Measurements from ENCODE around the gene ANKRD13A. TPM values are rescaled to one million over a fixed set of nuclear protein-coding genes. Genes with fewer than 3 reads are reported as not detected.

Gene ANKRD13A
- total and polyA plus RNA-seq, 7 donors: 21.6 to 85.3 (median 72.4) TPM

DNA sequence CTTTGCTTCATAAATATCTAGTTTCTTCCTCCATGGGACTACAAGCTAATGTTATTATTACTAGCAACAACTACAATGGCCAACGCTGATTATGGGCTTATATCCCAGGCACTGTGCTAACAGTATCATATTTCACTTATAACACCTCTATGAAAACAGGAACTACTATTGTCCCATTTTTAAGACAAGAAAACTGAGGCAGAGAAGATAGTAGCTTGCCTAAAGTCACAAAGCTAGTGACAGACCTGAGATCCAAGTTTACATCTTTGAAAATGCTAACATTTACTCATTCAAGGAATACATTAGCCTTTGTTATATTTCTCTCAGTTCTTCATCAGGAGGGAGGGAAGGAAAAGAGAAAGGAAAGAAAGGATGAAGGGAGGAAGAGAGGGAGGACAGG lies 35.9 kb upstream of the ANKRD13A start:
- peak overlapping the region in 1 of 4 donors; percentile 7 for H3K27ac ChIP-seq
- intact Hi-C loops (cut with DNase I): no loop called here
- peaks cover 3 to 92% (median 42%) of the 10 kb centered on the region in 4 donors for H3K36me3 ChIP-seq
- H3K4me3 ChIP-seq: no peak overlapping the region
- TF ChIP-seq, protein P1, sequence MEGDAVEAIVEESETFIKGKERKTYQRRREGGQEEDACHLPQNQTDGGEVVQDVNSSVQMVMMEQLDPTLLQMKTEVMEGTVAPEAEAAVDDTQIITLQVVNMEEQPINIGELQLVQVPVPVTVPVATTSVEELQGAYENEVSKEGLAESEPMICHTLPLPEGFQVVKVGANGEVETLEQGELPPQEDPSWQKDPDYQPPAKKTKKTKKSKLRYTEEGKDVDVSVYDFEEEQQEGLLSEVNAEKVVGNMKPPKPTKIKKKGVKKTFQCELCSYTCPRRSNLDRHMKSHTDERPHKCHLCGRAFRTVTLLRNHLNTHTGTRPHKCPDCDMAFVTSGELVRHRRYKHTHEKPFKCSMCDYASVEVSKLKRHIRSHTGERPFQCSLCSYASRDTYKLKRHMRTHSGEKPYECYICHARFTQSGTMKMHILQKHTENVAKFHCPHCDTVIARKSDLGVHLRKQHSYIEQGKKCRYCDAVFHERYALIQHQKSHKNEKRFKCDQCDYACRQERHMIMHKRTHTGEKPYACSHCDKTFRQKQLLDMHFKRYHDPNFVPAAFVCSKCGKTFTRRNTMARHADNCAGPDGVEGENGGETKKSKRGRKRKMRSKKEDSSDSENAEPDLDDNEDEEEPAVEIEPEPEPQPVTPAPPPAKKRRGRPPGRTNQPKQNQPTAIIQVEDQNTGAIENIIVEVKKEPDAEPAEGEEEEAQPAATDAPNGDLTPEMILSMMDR (IDR thresholded peaks at IDR 0.05): no peak
- 67 to 93% methylated on average over 1 of the region's 1 CpG for WGBS, 2 donors
- no peak for DNase-seq
- H3K4me1 ChIP-seq: no peaks in the 10 kb centered on the region
- H3K27me3 ChIP-seq: no peaks in the 10 kb centered on the region
- no peaks in the 10 kb centered on the region for H3K9me3 ChIP-seq

GRCh38 chr12:109963743-109964429 lies 35.3 kb upstream of the ANKRD13A start:
- 29 to 65% methylated on average over 4 of the region's 4 CpGs for WGBS, 2 donors
- Histone ChIP-seq H3K27me3 (no peaks in the 10 kb centered on the region), H3K36me3 (peaks cover 3 to 92% (median 40%) of the 10 kb centered on the region in 4 donors), H3K9me3 (no peaks in the 10 kb centered on the region), H3K27ac (peak overlapping the region in 1 of 4 donors; percentile 7), H3K4me3 (no peak overlapping the region), H3K4me1 (no peaks in the 10 kb centered on the region)
- TF ChIP-seq POLR2AphosphoS5 (IDR thresholded peaks at IDR 0.05) (no peak), POLR2A (IDR thresholded peaks at IDR 0.05) (no peak), EP300 (IDR thresholded peaks at IDR 0.05) (no peak)
- TF ChIP-seq, protein P1 (IDR thresholded peaks at IDR 0.05): no peak
- intact Hi-C loops (cut with DNase I): no loop called here
- no peak for DNase-seq

DNA sequence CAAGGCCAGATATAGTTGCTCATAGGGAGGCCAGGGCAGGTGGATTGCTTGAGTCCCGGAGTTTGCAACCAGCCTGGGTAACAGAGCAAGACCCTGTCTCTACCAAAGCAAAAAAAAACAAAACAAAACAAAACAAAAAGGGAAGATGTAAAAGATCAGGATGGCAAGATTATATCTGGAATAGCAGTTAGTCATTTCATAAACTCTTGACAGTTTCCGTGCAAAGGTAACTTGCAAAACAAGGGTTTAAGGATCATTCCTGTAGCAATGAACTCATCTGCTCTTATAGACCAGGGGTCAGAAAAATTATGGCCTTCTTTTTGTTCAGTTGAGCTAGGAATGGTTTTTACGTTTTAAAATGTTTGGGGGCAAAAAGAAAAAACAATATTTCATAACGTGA lies 32.7 kb upstream of the ANKRD13A start:
- Histone ChIP-seq H3K4me1 (no peaks in the 10 kb centered on the region), H3K36me3 (peaks cover 6 to 92% (median 36%) of the 10 kb centered on the region in 4 donors), H3K27me3 (no peaks in the 10 kb centered on the region), H3K4me3 (no peak overlapping the region), H3K9me3 (no peaks in the 10 kb centered on the region), H3K27ac (no peak overlapping the region)
- TF ChIP-seq POLR2AphosphoS5 (IDR thresholded peaks at IDR 0.05) (no peak), POLR2A (IDR thresholded peaks at IDR 0.05) (no peak)
- 91 to 92% methylated on average over 4 of the region's 4 CpGs for WGBS, 2 donors
- intact Hi-C loops (cut with DNase I): no loop called here
- no peak for DNase-seq

DNA sequence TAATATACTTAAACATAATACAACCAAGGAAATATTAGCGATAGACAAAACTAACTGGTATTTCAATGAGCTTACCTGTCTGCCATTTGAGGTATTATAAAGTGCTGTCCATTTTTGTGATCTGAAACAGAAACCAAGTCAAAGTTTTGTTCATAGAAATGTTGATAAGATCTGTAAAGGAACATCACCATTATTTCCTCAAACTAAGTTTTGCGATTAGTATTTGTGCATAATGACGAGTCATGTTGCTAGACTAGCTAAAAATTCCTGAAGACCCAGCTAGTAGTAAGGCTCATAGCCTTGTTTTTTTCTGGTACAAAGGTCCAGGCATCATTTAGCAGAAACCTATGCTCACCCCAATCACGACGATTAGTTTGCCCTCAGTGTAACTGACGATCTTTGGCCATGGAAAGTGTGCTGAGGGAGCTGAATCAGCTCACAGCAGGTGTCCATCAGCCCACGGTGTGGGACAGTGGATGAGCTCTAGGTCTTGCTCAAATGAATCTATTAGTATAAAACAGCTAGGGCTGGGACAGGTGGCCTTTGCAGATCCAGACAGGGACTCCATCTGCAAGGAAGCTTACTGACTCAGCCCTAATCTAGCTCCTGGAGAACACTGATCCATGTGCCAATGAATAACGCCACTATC lies 31.7 kb upstream of the ANKRD13A start:
- H3K9me3 ChIP-seq: no peaks in the 10 kb centered on the region
- peaks cover 16 to 92% (median 35%) of the 10 kb centered on the region in 4 donors for H3K36me3 ChIP-seq
- TF ChIP-seq POLR2A (IDR thresholded peaks at IDR 0.05) (no peak), EP300 (IDR thresholded peaks at IDR 0.05) (no peak), POLR2AphosphoS5 (IDR thresholded peaks at IDR 0.05) (no peak)
- TF ChIP-seq, protein P1 (IDR thresholded peaks at IDR 0.05): no peak
- DNase-seq: no peak
- no peaks in the 10 kb centered on the region for H3K27me3 ChIP-seq
- H3K27ac ChIP-seq: no peak overlapping the region
- intact Hi-C loops (cut with DNase I): no loop called here
- no peaks in the 10 kb centered on the region for H3K4me1 ChIP-seq
- WGBS, 2 donors: 73 to 78% methylated on average over 8 of the region's 8 CpGs
- no peak overlapping the region for H3K4me3 ChIP-seq

GRCh38 chr12:109968032-109968420 lies 31.2 kb upstream of the ANKRD13A start:
- WGBS, 2 donors: 73 to 82% methylated on average over 2 of the region's 2 CpGs
- no peak overlapping the region for H3K4me3 ChIP-seq
- intact Hi-C loops (cut with DNase I): no loop called here
- TF ChIP-seq EP300 (IDR thresholded peaks at IDR 0.05): no peak
- no peak for TF ChIP-seq POLR2AphosphoS5 (IDR thresholded peaks at IDR 0.05)
- TF ChIP-seq, protein P1 (IDR thresholded peaks at IDR 0.05): no peak
- no peak for TF ChIP-seq POLR2A (IDR thresholded peaks at IDR 0.05)
- no peak for DNase-seq
- no peaks in the 10 kb centered on the region for H3K9me3 ChIP-seq
- no peak overlapping the region for H3K27ac ChIP-seq
- no peaks in the 10 kb centered on the region for H3K4me1 ChIP-seq
- no peaks in the 10 kb centered on the region for H3K27me3 ChIP-seq
- peaks cover 16 to 92% (median 37%) of the 10 kb centered on the region in 4 donors for H3K36me3 ChIP-seq

All from sigmoid colon (tissue), 7 donors.